ENCODE results near the gene IL36B. TPM values are rescaled to one million over a fixed set of nuclear protein-coding genes. Genes with fewer than 3 reads are reported as not detected.

Gene IL36B
- total RNA-seq, 1 experiment from 2014 or later = not detected

DNA sequence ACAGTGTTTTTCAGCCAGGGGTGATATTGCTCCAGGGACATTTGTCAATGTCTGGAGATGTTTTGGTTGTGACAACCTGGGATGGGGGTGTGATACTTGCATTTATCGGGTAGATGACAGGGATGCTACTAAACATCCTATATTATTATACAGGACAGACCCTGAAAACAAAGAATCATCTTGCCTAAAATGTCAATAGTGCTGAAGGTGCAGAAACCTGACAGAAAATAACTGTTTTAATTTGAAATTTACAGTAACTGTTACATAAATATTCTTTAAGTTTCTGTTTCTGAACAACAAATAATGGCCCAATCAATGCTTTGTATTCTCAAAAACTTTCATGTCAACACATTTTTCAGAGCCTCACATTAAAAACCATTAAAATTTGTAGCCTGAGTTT is 45.4 kb downstream of the IL36B start:
- Histone ChIP-seq H3K27me3 (no peaks in the 10 kb centered on the region), H3K36me3 (no peaks in the 10 kb centered on the region), H3K9me3 (no peaks in the 10 kb centered on the region), H3K4me3 (no peak overlapping the region)
- DNase-seq = no peak

DNA sequence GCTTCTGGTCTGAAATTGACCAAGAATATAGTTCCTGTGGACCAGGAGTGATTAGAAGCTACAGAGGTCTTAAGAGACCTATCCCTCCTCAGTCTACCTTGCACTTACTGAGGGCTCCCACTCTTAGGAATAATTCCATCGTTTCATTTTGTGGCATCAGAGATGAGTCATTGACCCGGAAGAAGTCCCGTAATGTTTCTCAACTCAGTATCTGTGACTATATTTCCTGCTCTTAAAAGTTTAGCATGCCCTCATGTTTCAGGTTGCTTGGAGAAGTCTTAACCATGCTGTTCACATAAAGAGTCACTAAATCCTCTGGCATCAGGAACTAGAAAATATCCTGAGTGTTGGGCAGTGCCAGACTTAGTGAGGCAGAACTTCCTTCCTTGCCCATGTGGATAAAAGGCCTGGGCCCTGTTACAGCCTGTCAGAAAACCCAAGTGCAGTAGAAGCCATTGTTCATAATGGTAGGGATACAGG is 47.6 kb downstream of the IL36B start, which contains the start of gene IL36A:
Gene IL36A, plus strand, starts transcription at position 430 of the 480 bp plus-strand sequence. CDS start 413 bp downstream, outside the sequence.
- Histone ChIP-seq H3K4me3 (no peak within 1 kb of the TSS), H3K36me3 (no peaks in the 10 kb centered on the region), H3K9me3 (peaks cover 11% of the 10 kb centered on the region), H3K27me3 (no peaks in the 10 kb centered on the region)
- DNase-seq = no peak

DNA sequence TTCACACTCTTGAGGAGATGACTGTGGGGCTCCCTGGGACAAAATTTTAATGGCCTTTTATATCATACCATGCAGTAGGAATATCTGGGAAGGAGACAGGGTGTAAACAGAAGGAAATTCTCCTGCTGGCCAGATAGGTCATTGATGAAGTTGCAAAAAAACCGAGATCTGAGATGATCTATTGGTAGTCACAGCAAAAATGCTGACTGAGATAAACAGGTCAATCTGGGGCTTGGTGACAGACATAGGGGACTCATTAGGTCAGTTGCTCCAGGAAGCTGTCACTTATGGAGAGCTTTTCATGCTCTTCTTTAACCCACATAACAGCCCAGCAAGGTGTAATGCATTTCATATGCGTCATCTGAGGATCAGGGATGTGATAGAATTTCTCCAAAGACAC is 50.0 kb downstream of the IL36B start:
- no peak overlapping the region for H3K4me3 ChIP-seq

DNA sequence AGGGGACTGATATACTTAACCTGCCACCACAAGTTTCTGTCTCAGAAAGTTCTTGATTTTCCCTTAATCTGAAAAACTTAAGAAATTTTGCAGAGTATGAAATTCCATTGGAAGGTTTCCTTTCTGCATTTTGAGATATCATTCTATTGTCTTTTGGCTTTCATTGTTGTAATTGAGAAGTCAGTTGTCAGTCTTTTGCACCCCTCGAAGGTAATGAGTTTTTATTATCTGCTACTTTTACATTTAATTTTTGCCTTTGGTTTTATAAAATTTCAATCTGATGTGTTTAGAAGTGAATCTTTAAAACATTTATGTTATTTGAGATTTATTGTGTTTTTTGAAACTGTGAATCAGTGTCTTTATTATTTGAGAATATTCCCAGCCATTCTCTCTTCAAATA is 52.2 kb downstream of the IL36B start:
- Histone ChIP-seq H3K36me3 (no peaks in the 10 kb centered on the region), H3K27me3 (no peaks in the 10 kb centered on the region), H3K4me3 (no peak overlapping the region), H3K9me3 (peaks cover 15% of the 10 kb centered on the region)
- no peak for DNase-seq

More for the DNA sequence above, 50.0 kb downstream of the IL36B start:
- Histone ChIP-seq H3K9me3 (peaks cover 15% of the 10 kb centered on the region), H3K36me3 (no peaks in the 10 kb centered on the region), H3K27me3 (no peaks in the 10 kb centered on the region)
- DNase-seq = no peak

GRCh38 chr2:112997151-112997550 is 55.5 kb downstream of the IL36B start:
- no peak for DNase-seq
- Histone ChIP-seq H3K4me3 (no peak overlapping the region), H3K27me3 (no peaks in the 10 kb centered on the region; the same call in 1 of the 2 replicates), H3K9me3 (peaks cover 17% of the 10 kb centered on the region), H3K36me3 (no peaks in the 10 kb centered on the region)

DNA sequence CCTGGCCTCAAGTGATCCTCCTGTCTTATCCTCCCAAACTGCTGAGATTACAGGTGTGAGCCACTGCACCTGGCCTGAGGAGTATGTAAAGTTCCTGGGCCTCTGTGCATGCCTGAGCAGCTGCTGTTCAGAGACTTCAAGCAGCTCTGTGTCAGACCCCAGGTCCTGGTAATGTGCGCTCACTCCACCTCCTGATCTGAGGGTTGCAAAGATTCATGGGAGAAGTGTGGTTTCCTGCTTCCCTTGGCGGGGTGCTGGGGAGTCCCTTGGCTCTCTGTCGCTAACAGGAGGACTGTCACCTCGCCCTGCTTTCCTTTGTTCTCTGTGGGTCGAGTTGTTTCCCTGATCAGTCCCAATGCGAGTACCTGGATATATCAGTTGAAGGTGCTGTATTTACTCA is 56.0 kb downstream of the IL36B start:
- no peak overlapping the region for H3K4me3 ChIP-seq
- no peaks in the 10 kb centered on the region for H3K36me3 ChIP-seq
- DNase-seq = no peak
- H3K27me3 ChIP-seq = no peaks in the 10 kb centered on the region; the same call in 1 of the 2 replicates
- H3K9me3 ChIP-seq = peaks cover 19% of the 10 kb centered on the region

DNA sequence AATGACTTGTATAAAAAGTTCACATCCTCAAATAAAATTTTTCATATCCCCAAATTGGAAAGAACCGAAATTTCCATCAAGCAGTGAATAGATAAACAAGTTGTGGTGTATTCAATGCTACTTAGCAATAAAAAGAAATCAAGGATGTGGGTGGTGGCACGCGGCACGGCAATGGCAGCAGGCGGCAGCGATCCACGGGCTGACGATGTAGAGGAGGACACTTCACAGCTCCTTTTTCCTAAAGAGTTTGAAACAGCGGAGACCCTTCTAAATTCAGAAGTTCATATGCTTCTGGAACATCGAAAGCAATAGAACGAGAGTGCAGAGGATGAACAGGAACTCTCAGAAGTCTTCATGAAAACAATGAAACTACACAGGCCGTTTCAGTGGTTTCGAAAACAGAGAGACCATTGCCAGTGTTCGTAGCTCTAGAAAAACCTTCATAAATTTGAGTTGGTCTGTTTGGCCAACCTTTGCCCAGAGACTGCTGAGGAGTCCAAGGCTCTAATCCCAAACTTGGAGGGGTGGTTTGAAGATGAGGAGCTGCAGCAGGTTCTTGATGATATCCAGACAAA is 57.2 kb downstream of the IL36B start:
- H3K27me3 ChIP-seq = peaks cover 2% of the 10 kb centered on the region; the same call in 1 of the 2 replicates
- no peaks in the 10 kb centered on the region for H3K36me3 ChIP-seq
- H3K9me3 ChIP-seq = peaks cover 12% of the 10 kb centered on the region
- H3K4me3 ChIP-seq = no peak overlapping the region
- no peak for DNase-seq

DNA sequence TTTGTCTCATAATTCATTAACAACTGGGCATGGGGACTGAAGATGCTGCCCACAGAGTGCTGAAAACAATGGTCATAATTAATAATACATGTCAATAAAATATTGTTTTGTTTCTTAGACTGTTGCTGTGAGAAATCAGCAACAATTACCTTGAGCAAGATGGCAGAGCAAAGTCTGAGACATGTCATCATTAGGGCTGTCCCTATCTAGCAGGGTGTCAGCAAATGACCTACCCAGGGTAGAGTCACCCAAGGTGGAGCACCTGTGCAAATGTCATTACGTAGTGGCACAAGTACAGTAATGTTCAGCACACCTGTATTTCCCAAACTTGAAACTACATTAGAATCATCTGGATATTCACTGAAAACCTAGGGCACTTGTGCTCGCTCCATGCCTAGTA is 58.0 kb downstream of the IL36B start:
- Histone ChIP-seq H3K27me3 (peaks cover 2% of the 10 kb centered on the region; the same call in 1 of the 2 replicates), H3K9me3 (peaks cover 5% of the 10 kb centered on the region; the same call in 1 of the 2 replicates), H3K36me3 (no peaks in the 10 kb centered on the region), H3K4me3 (no peak overlapping the region)
- no peak for DNase-seq

DNA sequence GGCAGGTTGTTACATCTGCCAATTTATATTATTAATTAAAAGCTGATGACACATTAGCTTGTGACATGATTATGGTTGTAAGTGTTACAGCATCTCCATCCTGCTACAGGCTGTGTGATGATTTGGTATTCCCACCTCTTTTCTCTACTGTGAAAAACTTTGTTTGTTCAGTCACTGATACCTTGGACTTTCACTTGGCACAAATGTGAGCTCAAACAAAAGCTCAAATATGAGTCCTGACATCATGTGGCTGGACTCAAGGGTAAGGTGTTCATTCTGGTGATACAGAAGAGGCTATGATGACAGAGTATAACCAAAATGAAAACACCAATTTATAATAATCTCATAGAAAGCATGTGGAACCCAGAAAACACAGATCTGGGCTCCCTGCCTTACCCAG is 58.8 kb downstream of the IL36B start:
- no peak for DNase-seq
- Histone ChIP-seq H3K9me3 (peaks cover 5% of the 10 kb centered on the region; the same call in 1 of the 2 replicates), H3K4me3 (no peak overlapping the region), H3K36me3 (no peaks in the 10 kb centered on the region), H3K27me3 (peaks cover 2% of the 10 kb centered on the region; the same call in 1 of the 2 replicates)

DNA sequence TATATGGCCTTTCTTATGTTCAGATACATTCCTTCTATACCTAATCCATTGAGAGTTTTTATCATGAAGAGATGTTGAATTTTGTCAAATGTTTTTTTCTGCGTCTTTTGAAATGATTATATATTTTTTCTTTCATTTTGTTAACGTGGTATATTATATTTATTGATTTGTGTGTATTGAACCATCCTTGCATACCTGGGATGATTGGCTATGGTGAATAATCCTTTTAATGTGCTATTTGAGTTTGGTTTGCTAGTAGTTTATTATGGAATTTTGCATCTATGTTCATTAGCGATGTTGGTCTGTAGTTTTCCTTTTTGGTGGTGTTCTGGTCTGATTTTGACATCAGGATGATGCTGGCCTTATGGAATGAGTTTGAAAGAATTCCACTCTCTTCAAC is 63.1 kb downstream of the IL36B start:
- DNase-seq = no peak
- H3K36me3 ChIP-seq = no peaks in the 10 kb centered on the region
- peaks cover 5% of the 10 kb centered on the region; the same call in 1 of the 2 replicates for H3K9me3 ChIP-seq
- H3K27me3 ChIP-seq = peaks cover 2% of the 10 kb centered on the region; the same call in 1 of the 2 replicates
- no peak overlapping the region for H3K4me3 ChIP-seq

DNA sequence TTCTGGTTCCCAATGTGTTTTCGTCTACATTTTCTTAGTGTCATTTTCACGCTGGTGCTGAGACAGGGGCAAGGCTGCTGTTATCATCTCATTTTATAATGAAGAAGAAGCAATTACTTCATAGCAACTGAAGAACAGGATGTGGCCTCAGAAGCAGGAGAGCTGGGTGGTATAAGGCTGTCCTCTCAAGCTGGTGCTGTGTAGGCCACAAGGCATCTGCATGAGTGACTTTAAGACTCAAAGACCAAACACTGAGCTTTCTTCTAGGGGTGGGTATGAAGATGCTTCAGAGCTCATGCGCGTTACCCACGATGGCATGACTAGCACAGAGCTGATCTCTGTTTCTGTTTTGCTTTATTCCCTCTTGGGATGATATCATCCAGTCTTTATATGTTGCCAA is 67.6 kb downstream of the IL36B start:
- Histone ChIP-seq H3K4me3 (no peak overlapping the region), H3K27me3 (peaks cover 2% of the 10 kb centered on the region; the same call in 1 of the 2 replicates), H3K9me3 (no peaks in the 10 kb centered on the region; the same call in 1 of the 2 replicates), H3K36me3 (no peaks in the 10 kb centered on the region)
- DNase-seq = no peak

- Histone ChIP-seq H3K4me3 (no peak overlapping the region), H3K27me3 (peaks cover 2% of the 10 kb centered on the region; the same call in 1 of the 2 replicates), H3K9me3 (no peaks in the 10 kb centered on the region), H3K36me3 (no peaks in the 10 kb centered on the region)
- no peak for DNase-seq
Measured at GRCh38 chr2:112980537-112980936, 72.1 kb downstream of the IL36B start.

GRCh38 chr2:112979731-112980130 is 72.9 kb downstream of the IL36B start:
- Histone ChIP-seq H3K4me3 (no peak overlapping the region), H3K36me3 (no peaks in the 10 kb centered on the region), H3K27me3 (peaks cover 2% of the 10 kb centered on the region; the same call in 1 of the 2 replicates), H3K9me3 (no peaks in the 10 kb centered on the region)
- DNase-seq = no peak

DNA sequence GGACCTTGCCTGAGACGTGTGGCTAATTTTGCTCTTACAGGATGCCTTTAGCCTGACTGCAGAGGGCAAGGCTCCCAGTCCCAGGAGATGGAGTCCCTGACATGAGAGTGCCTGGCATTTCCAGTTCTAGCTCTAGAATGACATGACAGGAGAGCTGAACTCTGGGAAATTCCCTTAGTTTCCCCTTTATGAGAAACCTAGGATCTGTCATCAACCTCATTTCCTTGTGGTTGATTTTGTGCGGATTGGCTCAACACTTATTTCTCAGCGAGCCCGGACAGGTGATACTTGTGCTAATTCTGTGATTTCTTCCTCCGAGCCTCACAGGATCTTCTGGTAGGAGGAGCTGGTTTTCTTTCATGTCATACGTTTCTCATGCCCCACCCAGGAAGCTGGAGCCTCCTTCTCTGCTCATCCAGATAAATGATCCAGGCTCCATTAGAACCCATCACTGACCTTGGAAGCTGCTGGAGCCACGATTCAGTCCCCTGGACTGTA is 75.1 kb downstream of the IL36B start, which contains the start of gene IL36G:
Gene IL36G, plus strand, starts transcription at position 448 of the 498 bp plus-strand sequence. CDS start 633 bp downstream, outside the sequence.
- Histone ChIP-seq H3K9me3 (no peaks in the 10 kb centered on the region), H3K36me3 (no peaks in the 10 kb centered on the region), H3K27me3 (peaks cover 2% of the 10 kb centered on the region; the same call in 1 of the 2 replicates), H3K4me3 (no peak within 1 kb of the TSS)
- DNase-seq = no peak
